ENCODE measurements around the gene PAQR9.

- TF ChIP-seq ZSCAN29 (CRISPR knock-in tag; conservative IDR thresholded peaks at IDR 0.05): no peak
- TF ChIP-seq, protein P1, sequence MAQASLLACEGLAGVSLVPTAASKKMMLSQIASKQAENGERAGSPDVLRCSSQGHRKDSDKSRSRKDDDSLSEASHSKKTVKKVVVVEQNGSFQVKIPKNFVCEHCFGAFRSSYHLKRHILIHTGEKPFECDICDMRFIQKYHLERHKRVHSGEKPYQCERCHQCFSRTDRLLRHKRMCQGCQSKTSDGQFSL (CRISPR knock-in tag; IDR thresholded peaks at IDR 0.05): no peak
These were observed 2.1 kb upstream of the PAQR9 start for GRCh38 chr3:142965581-142965980.
